ENCODE data around the gene LMBRD1.

Gene LMBRD1

GRCh38 chr6:69630767-69631166 lies 166.0 kb downstream of the LMBRD1 start:
- no peak for DNase-seq (ENCODE audit: low spot score)

- DNase-seq (ENCODE audit: low spot score), result no peak
Measured at GRCh38 chr6:69627625-69628024, 169.2 kb downstream of the LMBRD1 start.

- DNase-seq (ENCODE audit: low spot score), result no peak
Measured at GRCh38 chr6:69624944-69625343, 171.9 kb downstream of the LMBRD1 start.

All from putamen (tissue), 1 donor.